GM18907 (cell line): ENCODE data around the gene TPPP.
"Not testable (repeated sequence)": the region's sequence is repeated elsewhere in the genome, so short reads cannot be mapped to it uniquely, and the experiment has no call there.

Source experiments
- ATAC-seq: cut with Tn5 transposase; IDR thresholded peaks from one replicate; pipeline ENCODE4 v1.9.1; 2021; ENCODE audit warnings: mild to moderate bottlenecking, moderate library complexity; ENCODE audit not compliant: unreplicated experiment

TPPP gene

DNA sequence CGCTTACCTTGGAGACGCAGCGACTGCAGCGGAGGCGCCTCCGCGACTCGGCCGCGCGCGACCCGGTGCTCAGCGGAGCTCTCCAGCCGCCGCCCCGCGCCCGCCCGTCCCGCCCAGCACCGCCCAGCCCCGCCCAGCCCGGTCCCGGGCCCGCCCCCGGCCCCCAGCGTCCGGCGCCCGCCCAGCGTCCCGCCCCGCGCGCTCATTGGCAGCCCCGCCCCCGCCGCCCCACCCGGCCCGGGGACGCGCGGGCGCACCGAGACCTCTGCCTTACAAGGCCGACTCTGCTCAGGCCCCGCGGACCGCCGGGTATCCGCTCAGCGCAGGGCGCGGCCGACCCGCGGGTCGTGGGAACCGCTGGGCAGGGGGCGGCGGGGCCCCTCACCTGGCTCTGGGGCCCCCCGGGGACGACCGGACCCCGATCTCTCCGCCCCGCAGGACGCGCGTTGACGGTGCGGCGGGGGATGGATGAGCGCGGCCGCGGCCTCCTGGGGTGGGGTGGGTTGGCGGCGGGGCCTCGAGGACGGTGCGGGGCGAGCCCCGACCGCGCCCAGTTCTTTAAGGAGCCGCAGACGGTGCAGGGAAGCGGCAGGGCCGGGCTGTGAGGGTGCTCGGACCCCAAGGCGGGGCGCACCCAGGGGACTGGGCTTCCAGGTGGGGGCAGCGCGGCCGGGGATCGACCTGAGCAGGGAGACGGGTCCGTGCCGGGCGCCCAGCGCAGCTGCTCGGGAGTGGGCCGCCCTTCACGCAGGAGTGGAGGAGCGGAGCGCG is at the start of gene TPPP:
TPPP (minus strand) TSS at position 82 of the 771 bp plus-strand sequence. CDS start 15,292 bp downstream, outside the sequence.
- ATAC-seq, result peak; percentile 74

DNA sequence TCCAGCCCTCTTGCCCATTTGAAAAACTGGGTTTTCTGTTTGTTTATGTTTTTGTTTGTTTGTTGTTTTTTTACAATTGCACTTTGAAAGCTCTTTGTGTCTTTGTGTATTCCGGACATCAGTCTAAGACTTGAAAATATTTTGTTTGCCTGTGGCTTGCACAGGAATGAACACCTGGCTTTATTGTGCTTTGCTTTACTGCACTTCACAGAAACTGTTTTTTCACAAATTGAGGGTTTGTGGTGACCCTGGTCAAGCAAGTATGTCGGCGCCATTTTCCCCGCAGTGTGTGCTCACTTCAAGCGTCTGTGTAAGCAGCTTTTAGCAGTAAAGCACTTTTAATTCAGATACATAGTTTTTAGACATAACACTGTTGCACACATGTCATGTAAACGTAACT is 49.1 kb upstream of the TPPP start:
- not testable (repeated sequence) for ATAC-seq

DNA sequence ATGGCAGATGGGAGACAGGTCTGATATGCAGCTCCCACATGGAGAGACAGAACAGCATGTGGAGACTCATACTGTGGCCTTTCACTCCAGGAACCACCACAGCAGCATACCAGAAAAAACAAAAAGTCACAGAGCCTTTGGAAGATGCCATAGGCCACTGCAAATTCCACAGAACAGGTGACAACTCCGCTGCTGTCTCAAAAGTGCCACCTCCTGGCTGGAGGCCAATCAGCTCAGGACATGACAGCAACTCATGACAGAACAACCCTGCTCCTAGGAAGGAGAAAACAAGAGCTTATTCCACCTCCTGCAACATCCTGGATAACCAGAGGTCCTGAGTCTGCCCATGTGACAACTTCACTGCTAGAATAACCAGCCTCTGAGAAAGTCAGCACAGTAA is 41.0 kb upstream of the TPPP start:
- ATAC-seq, result not testable (repeated sequence)

DNA sequence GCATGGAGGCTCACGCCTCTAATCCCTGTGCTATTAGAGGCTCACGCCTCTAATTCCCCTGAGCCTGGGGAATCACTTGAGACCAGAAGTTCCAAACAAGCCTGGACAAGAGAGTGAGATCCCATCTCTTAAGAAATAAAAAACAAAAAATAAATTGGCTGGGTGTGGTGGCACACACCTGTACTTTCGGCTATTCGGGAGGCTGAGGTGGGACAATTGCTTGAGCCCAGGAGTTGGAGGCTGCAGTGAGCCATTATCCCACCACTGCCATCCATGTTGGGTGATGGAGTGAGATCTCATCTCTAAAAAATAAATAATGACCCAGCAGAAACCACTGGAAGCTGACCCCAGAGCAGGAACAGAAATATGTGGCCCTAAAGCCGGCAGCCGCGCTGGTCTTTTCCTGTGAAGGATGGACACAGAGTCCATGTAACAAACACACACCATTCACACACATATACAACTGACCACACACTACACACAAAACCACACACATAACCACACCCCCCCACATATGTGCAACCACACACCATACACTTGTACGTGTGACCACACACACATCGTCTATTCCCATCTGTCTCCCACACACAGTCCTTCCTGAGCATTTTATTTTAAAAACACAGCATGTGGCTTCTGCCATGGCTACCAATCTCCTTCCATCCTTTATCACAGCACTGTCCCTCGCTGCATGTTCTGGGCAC is 39.8 kb upstream of the TPPP start:
- not testable (repeated sequence) for ATAC-seq

DNA sequence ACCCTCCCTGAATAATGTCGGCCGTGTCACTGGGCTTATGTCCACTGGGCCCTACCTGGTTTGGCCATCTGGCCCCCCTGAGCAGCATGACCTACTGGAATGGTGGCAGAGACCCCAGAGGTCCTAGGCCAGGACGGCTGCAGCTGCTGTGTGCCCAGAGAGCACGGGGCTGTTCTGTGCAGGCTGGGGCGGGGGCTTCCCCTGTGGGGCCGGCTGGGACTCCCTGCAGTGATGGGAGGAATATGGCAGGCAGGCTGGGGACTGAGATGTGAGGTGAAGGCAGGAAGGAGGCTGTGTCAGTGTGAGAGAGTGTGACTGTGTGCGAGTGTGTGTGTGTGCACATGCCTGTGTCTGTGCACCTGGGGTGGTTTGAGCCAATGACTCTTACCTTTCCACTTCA is 36.1 kb upstream of the TPPP start:
- not testable (repeated sequence) for ATAC-seq

DNA sequence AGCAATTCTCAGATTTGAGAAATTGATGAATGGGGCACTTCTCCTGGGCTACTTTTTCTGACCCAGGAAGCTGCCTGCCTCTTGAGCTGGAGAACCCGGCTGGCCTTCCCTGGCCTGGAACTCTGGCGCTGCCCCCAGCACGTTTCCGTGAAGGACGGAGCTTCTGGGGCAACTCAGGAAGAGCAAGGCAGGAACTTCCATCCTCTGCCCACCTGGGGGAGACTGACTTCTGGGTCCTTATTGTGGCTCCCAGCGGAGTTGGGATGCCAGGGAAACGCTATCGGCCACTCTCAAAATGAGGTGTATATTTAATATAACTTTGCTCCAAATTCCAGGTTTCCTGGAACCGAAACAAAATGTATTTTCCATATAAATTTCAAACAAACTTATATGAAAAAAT is 33.9 kb upstream of the TPPP start:
- ATAC-seq, result not testable (repeated sequence)

DNA sequence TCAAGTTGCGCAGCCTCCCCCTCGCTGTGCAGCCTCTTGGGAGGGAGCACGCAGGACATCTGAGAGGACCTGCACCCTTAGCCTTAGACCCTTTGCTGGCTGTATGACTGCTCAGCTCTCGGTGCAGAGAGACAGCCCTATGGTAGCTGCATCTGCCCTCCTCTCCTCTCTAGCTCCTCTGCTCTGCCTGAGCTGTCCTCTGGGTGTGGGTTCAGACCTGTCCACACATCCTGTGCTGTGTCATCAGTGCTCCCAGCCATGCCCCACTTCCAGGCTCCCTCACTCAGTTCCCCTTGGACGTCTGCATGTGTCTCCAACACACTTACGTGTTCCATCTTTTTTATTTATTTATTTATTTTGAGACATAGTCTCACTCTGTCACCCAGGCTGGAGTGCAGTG is 30.7 kb upstream of the TPPP start:
- ATAC-seq, result not testable (repeated sequence)

DNA sequence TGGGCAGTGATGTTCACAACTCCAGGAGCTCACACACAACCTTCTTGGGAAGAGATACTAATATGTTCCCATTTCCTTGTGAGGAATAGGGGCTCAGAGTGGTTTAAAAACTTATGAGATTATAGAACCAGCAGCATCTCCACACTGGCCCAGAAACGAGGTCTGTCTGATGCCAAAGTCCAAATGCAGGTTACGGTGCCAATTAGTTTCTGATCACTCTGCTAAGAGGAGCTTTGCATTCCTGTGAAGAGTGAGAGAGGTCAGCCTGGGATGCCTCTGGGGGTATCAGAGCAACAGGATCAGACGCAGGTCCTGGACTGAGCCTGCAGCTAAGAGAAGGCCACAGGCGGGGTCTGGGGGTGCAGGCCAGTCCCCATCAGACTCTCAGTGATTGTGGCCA is 30.2 kb upstream of the TPPP start:
- ATAC-seq, result not testable (repeated sequence)

DNA sequence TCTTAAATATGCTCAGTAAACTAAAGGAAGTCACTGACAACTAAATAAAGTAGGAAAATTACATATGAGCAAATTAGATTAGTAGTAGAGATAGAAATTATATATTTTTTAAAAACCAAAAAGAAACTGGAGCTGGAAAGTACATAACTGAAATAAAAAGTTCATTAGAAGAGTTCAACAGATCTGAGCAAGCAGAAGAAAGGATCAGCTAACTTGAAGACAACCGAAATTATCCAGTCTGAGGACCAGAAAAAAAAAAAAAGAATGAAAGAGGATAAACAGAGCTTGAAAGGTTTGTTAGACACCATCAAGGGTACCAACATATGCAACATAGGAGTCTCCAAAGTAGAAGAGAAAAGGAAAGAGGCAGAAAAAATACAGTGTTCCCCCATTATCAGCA is 26.2 kb upstream of the TPPP start:
- ATAC-seq, result not testable (repeated sequence)

DNA sequence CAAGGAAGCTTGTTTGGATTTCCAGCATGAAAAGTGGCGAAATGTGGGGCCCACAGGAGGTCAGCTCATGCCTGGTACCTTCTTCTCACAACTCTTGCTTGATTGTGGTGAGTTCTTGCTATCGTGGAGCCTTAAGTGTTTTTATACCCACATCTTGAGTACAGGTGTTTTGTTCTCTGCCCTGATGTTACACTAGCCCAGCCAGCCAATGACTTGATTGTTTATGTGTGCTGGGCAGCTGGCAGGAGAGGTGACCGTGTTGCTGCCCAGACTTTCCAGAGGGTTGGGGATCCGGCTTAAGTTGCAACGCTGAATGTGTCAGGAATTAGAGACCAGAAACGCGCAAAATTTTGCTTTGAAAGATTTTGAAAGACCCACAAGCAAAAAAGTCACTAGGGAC is 24.0 kb upstream of the TPPP start:
- ATAC-seq, result no peak

DNA sequence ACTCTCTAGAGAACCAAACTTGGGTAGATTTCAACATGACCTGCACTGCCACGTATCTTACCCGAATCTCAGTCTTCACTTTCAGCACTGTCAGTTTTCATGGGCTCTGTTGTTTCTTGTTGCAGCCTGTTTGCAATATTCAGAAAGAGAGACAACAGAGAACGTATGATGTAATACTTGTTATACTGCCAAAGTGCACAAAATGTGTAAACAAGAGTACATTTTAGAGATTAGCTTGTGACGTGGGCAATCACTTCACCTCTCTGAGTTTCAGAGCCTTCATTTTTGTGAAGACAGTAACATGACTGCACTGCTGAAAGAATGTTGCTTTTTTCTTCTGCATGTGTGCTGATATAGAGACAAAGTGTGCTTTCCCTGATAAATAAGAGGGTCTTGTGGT is 23.6 kb upstream of the TPPP start:
- ATAC-seq, result not testable (repeated sequence)

DNA sequence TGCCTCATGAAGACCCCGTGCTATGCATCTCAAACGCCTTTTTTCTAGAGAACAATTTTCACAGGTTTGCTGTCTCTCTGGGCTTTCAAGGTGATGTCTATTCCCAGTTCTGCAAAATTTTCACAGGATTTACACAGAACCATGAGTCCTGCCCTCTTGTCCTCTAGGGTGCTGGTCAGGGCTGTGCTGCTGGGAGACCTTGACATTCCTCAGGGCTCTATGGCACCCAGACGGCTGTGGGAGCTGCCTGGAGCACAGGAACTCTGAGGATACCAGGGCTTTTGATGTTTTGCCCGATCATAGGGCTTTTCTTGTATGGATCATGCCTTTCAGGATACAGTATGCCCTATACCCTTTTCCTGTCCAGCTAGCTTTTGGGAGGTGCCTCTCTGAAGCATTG is 22.5 kb upstream of the TPPP start:
- not testable (repeated sequence) for ATAC-seq

DNA sequence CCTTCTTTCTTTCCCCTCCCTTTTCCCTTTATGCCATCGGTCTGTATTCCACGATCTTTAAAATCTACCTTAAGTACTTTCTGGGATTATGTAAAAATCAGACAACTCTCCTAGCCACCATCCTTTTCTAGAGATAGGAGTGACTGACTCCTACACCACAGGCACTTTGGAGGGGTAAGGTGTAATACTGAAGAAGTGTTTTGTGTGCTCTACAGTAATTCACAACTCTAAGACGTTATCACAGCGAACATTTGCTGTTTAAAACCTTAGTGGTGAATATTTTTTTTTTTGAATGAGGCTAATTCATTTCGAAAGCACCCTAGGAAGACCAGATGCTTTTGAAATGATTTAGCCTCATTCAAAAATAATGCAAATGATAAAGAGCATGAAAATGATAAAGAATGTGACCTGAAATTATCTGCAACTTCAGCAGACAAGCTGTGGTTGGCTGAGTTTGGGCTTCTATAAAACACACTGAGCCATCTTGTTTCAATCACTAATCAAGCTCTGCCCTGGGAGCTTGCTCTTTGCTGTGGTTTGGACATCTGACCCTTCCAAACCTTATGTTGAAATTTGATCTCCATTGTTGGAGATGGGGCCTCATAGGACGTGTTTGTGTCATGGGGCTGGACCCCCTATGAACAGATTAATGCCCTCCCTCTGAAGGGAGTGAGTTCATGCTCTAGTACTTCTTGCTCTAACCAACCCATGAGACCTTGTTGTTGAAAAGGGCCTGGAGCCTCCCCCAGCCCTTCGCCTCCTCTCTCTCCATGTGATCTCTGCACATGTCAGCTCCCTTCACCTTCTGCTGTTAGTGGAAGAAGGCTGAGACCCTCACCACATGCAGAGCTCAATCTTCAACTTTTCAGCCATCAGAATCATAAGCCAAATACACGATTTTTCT is 21.3 kb upstream of the TPPP start:
- not testable (repeated sequence) for ATAC-seq

DNA sequence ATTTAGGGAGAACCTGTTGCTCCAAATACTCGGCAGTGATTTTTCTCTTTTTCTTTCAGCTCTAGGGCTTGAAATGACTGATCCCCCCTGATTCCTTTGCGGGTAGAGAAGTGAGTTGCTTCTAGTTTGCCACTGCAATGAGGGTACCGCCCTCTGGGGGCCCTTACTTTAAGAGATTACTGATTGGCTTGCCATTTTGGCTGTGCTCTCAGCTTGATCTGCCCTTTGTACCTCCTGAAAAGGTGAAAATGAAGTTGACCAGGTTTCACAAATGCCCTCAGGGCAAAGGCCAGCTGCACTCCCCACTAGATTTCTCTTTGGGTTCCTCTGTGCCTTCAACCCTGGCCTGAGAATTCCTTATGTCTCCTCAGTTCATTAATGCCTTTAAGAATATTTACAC is 20.5 kb upstream of the TPPP start:
- not testable (repeated sequence) for ATAC-seq

DNA sequence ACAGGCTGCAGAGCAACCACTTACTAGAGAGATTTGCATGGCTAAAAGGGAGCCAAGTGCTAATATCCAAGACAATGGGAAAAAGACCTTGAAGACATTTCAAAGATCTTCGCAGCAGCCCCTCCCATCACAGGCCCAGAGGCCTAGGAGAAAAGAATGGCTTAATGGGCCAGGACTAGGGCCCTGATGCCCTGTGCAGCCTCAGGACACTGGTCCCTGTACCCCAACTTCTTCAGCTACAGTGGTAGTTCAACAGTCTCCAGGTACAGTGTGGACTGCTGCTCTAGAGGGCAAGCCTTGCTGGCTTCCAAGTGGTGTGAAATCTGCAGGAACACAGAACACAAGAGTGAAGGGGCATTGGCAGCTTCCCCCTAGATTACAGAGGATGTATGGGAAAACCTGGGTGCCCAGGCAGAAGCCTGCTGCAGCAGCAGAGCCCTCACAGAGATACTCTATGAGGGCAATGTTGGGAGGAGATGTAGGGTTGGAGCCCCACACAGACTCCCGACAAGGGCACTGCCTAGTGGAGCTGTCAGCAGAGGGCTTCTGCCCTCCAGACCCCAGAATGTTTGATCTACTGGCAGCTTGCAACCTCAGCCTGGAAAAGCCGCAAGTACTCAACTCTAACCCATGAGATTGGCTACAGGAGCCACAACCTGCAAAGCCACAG is 15.8 kb upstream of the TPPP start:
- not testable (repeated sequence) for ATAC-seq

DNA sequence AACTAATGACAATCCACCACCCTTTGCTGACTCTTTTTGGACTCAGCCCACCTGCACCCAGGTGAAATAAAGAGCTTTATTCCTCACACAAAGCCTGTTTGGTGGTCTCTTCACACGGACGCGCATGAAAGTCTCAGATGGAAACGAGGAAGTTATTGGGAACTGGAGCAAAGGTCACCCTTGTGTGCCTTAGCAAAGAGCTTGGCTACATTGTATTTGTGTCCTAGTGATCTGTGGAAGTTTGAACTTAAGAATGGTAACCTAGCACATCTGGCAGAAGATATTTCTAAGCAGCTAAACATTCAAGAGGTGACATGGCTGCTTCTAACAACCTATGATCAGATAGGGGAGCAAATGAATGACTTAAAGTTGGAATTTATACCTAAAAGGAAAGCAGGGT is 15.2 kb upstream of the TPPP start:
- ATAC-seq, result not testable (repeated sequence)

DNA sequence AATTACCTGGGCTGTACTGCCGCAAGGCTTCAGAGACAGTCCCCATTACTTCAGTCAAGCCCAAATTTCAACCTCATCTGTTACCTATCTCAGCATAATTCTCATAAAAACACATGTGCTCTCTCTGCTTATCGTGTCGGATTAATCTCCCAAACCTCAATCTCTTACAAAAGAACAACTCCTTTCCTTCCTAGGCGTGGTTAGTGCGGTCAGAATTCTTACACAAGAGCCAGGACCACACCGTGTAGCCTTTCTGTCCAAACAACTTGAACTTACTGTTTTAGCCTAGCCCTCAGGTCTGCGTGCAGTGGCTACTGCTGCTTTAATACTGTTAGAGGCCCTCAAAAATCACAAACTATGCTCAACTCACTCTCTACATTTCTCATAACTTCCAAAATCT is 13.0 kb upstream of the TPPP start:
- not testable (repeated sequence) for ATAC-seq

DNA sequence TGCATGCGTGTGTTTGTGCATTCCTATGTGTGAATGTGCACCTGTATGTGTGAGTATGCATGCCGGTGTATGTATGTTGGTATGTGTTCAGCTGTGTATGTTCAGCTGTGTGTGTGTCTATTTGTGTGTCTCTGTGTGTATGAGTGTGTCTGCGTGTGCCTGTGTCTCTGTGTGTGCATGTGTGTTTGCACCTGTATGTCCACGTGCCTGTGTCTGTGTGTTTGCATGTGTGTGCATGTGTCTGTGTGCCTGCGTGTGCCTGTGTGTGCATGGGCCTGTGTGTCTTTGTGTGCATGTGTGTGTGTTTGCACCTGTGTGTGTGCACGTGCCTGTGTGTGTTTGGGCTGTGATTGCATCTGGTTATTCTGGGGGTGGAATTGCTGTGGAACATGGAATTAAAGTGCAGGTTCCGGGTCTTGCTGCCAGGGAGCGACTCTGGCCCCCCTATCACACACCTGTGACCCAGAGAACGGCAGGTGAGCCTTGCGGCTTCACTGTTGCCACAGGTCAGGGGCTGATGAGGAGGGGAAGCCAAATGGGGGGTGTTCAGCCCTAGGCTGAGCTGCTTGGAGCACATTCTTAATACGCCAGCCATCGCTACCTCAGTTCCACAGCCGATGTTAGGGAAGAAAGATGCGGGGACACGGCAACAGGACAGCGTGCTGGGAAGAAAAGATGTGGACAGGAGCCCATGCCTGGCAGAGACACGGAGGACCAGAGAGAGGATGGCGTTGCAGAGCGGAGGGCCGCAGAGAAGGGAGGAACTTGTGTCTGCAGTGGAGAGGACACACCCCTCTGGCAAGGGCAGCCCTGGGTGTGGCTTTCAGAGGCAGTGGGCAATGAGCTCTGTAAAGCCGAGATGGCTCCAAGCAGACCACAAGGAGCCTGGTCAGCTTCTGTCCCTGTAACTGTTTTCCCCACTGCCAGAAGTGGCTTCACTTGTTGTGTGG is 3.9 kb upstream of the TPPP start:
- ATAC-seq, result not testable (repeated sequence)

DNA sequence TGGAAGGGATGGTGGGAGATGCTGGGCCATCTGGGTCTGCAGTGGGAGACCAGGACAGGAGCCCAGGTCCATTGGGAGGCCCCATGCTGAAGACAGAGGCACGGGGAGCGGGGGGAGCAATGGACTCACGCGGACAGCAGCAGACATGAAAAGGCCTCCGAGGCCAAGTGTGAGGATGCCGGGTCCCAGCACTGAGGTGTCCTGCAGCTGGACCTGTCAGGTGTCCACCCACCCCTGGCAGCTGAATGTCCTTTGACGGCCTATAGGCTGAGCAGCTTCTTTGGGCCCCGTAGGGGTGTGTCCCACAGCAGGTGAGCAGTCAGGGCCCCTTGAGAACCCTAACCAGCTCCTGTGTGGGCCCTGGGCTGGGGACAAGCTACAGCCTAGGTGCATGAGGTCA is 3.0 kb upstream of the TPPP start:
- not testable (repeated sequence) for ATAC-seq
